H1 (cell line): ENCODE results near the gene ANKRD11. TPM values are rescaled to one million over a fixed set of nuclear protein-coding genes. Genes with fewer than 3 reads are reported as not detected.

Experiments used
- CTCF ChIA-PET: fragments of 300-600 bp; sonication (Branson Sonifier 250); formaldehyde crosslinking; loops from one replicate; lab custom pipeline; 2021; ENCODE audit not compliant: partially characterized antibody; lab: Charles Lee
- POLR2A ChIA-PET: fragments of 300-600 bp; sonication (Branson Sonifier 250); formaldehyde crosslinking; loops from one replicate; lab custom pipeline; 2021; ENCODE audit warnings: inconsistent platforms; ENCODE audit not compliant: partially characterized antibody; lab: Charles Lee
- DNase-seq, 2 experiments: peaks; one replicate each; pipeline versions ENCODE4 v3.0.0 to v3.0.0-alpha.2; 2010 to 2022; ENCODE audit warnings: low spot score in 2 of 2, low read depth in 1 of 2, mixed read lengths in 1 of 2
- FAIRE-seq: peaks from 2 replicates; lab custom pipeline; 2011; peaks lifted over from hg19 to GRCh38; lab: Jason Lieb, UNC
- H2AFZ ChIP-seq: 2 replicates; pipeline ENCODE4 v1.8.1; 2012; ENCODE audit warnings: low read length, inconsistent platforms
- H2AK5ac ChIP-seq: 2 replicates; pipeline ENCODE4 v1.6.1; 2013; ENCODE audit warnings: low read depth, low read length
- H2BK120ac ChIP-seq: replicated peaks from 2 replicates; pipeline ENCODE3; 2013; ENCODE audit warnings: low read depth, low read length, inconsistent platforms
- H2BK12ac ChIP-seq: 2 replicates; pipeline ENCODE4 v1.6.1; 2013; ENCODE audit warnings: low read depth, low read length
- H2BK15ac ChIP-seq: 2 replicates; pipeline ENCODE4 v1.6.1; 2013; ENCODE audit warnings: low read length
- H2BK20ac ChIP-seq: 2 replicates; pipeline ENCODE4 v1.6.1; 2013; ENCODE audit warnings: low read length
- H2BK5ac ChIP-seq: 2 replicates; pipeline ENCODE4 v1.6.1; 2013; ENCODE audit warnings: low read depth, low read length
- H3K14ac ChIP-seq: 2 replicates; pipeline ENCODE4 v1.6.1; 2013; ENCODE audit warnings: inconsistent platforms; ENCODE audit not compliant: insufficient read length
- H3K18ac ChIP-seq: 2 replicates; pipeline ENCODE4 v1.6.1; 2013; ENCODE audit warnings: low read length; ENCODE audit errors: extremely low read depth
- H3K23ac ChIP-seq: 2 replicates; pipeline ENCODE4 v1.6.1; 2013; ENCODE audit warnings: inconsistent platforms; ENCODE audit not compliant: insufficient read length
- H3K23me2 ChIP-seq: 2 replicates; pipeline ENCODE4 v1.6.1; 2013; ENCODE audit warnings: low read depth, low read length
- H3K27ac ChIP-seq: 2 replicates; pipeline ENCODE4 v1.6.1; 2011; ENCODE audit warnings: low read depth, low read length, inconsistent platforms
- H3K27me3 ChIP-seq, 4 experiments: replicated peaks in 1 of 4; 1 replicate in 1 of 4; 2 replicates in 3 of 4; pipeline versions ENCODE4 v1.6.1 to v1.8.1; 2011 to 2013; ENCODE audit warnings: low read length in 3 of 4, mild to moderate bottlenecking in 3 of 4, inconsistent platforms in 2 of 4, mixed read lengths in 2 of 4, moderate library complexity in 1 of 4; ENCODE audit not compliant: control insufficient read depth in 3 of 4, insufficient read depth in 3 of 4; ENCODE audit errors: extremely low read depth in 1 of 4
- H3K36me3 ChIP-seq, 4 experiments: 2 replicates each; pipeline versions ENCODE4 v1.6.1 to v1.8.1; 2011 to 2013; ENCODE audit warnings: mild to moderate bottlenecking in 4 of 4, low read length in 3 of 4, moderate library complexity in 2 of 4, control low read depth in 1 of 4, inconsistent platforms in 1 of 4; ENCODE audit not compliant: insufficient read depth in 4 of 4, control insufficient read depth in 2 of 4
- H3K4ac ChIP-seq: replicated peaks from 2 replicates; pipeline ENCODE3; 2013; ENCODE audit warnings: low read length, low read depth, mixed read lengths, inconsistent platforms; ENCODE audit not compliant: insufficient read length
- H3K4me1 ChIP-seq, 4 experiments: replicated peaks in 1 of 4; 1 replicate in 1 of 4; 2 replicates in 3 of 4; pipeline versions ENCODE4 v1.6.1 to v1.8.1; 2011 to 2013; ENCODE audit warnings: low read length in 3 of 4, inconsistent platforms in 2 of 4, mixed read lengths in 1 of 4; ENCODE audit not compliant: insufficient read depth in 4 of 4, control insufficient read depth in 3 of 4
- H3K4me2 ChIP-seq, 2 experiments: 2 replicates each; pipeline versions ENCODE4 v1.6.1 to v1.8.1; 2011 to 2013; ENCODE audit warnings: low read depth in 2 of 2, low read length in 2 of 2, control low read depth in 1 of 2, inconsistent platforms in 1 of 2, mild to moderate bottlenecking in 1 of 2; ENCODE audit not compliant: insufficient read depth in 1 of 2
- H3K4me3 ChIP-seq, 4 experiments: fragments of 200-600, 300-600 bp in 1 of 4; sonication (generic), shearing (Covaris generic), sonication (Bioruptor Twin) in 1 of 4; 2 replicates each; pipeline versions ENCODE4 v1.5.1 to v1.8.1; 2011 to 2016; ENCODE audit warnings: low read length in 4 of 4, low read depth in 3 of 4, control low read depth in 2 of 4, inconsistent platforms in 2 of 4, mild to moderate bottlenecking in 2 of 4, mixed read lengths in 1 of 4, moderate library complexity in 1 of 4; ENCODE audit not compliant: insufficient read depth in 2 of 4; ENCODE audit errors: extremely low read depth in 1 of 4
- H3K56ac ChIP-seq: replicated peaks from 2 replicates; pipeline ENCODE3; 2013; ENCODE audit warnings: low read depth, mild to moderate bottlenecking, mixed read lengths, low read length, inconsistent platforms; ENCODE audit not compliant: insufficient read length
- H3K79me1 ChIP-seq: 2 replicates; pipeline ENCODE4 v1.6.1; 2013; ENCODE audit warnings: low read depth, low read length, control low read depth
- H3K79me2 ChIP-seq, 2 experiments: 2 replicates each; pipeline versions ENCODE4 v1.6.1 to v1.8.1; 2012 to 2013; ENCODE audit warnings: low read length in 2 of 2, mild to moderate bottlenecking in 2 of 2, inconsistent platforms in 1 of 2; ENCODE audit not compliant: insufficient read depth in 2 of 2, control insufficient read depth in 1 of 2
- H3K9ac ChIP-seq, 4 experiments: replicated peaks in 1 of 4; 1 replicate in 1 of 4; 2 replicates in 3 of 4; pipeline versions ENCODE4 v1.6.1 to v1.8.1; 2011 to 2013; ENCODE audit warnings: low read depth in 3 of 4, low read length in 3 of 4, control low read depth in 2 of 4, mild to moderate bottlenecking in 2 of 4, moderate library complexity in 2 of 4, inconsistent platforms in 1 of 4; ENCODE audit errors: extremely low read depth in 1 of 4
- H3K9me3 ChIP-seq, 2 experiments: 2 replicates each; pipeline versions ENCODE4 v1.6.1 to v1.8.1; 2012 to 2013; ENCODE audit warnings: mild to moderate bottlenecking in 2 of 2, moderate library complexity in 2 of 2, control low read depth in 1 of 2, inconsistent platforms in 1 of 2, low read depth in 1 of 2, low read length in 1 of 2, mixed read lengths in 1 of 2; ENCODE audit not compliant: insufficient read depth in 2 of 2
- H4K20me1 ChIP-seq, 2 experiments: replicated peaks in 1 of 2; 2 replicates each; pipeline versions ENCODE3 to v1.8.1; 2011 to 2013; ENCODE audit warnings: inconsistent platforms in 2 of 2, low read length in 2 of 2, mild to moderate bottlenecking in 1 of 2; ENCODE audit not compliant: insufficient read depth in 2 of 2, control insufficient read depth in 1 of 2
- H4K5ac ChIP-seq: 2 replicates; pipeline ENCODE4 v1.6.1; 2013; ENCODE audit warnings: low read length, low read depth, mixed read lengths, inconsistent platforms; ENCODE audit not compliant: insufficient read length
- H4K8ac ChIP-seq: 2 replicates; pipeline ENCODE4 v1.8.0; 2013; ENCODE audit warnings: mild to moderate bottlenecking, moderate library complexity, low read length, inconsistent platforms; ENCODE audit not compliant: insufficient read depth; ENCODE audit errors: extremely low read depth
- H4K91ac ChIP-seq: replicated peaks from 2 replicates; pipeline ENCODE3; 2013; ENCODE audit warnings: low read length, mixed read lengths, inconsistent platforms; ENCODE audit not compliant: insufficient read length
- PHF8 ChIP-seq: fragments of 200-600 bp; sonication (generic); conservative IDR thresholded peaks from 2 replicates; pipeline ENCODE4 v1.7.1; 2012; ENCODE audit warnings: low read depth, mild to moderate bottlenecking, inconsistent platforms, low read length, moderate library complexity
- POLR2A ChIP-seq, 2 experiments: IDR thresholded peaks; 1 replicate in 1 of 2; 2 replicates in 1 of 2; pipeline ENCODE4 v1.6.1; 2011; ENCODE audit warnings: low read depth in 2 of 2, low read length in 2 of 2, mild to moderate bottlenecking in 2 of 2; ENCODE audit errors: control extremely low read depth in 1 of 2
- RNF2 ChIP-seq: fragments of 200-900, 300-1000 bp; sonication (generic); IDR thresholded peaks from 2 replicates; pipeline ENCODE4 v1.7.1; 2016; ENCODE audit warnings: borderline replicate concordance, low read depth, mild to moderate bottlenecking, antibody characterized with exemption, low read length; ENCODE audit not compliant: poor library complexity, severe bottlenecking; ENCODE audit errors: missing control alignments
- SUZ12 ChIP-seq: fragments of 200-600 bp; sonication (generic); IDR thresholded peaks from 2 replicates; pipeline ENCODE4 v1.6.1; 2012; ENCODE audit warnings: mild to moderate bottlenecking, inconsistent platforms, low read length, moderate library complexity, mixed read lengths
- TEAD4 ChIP-seq: IDR thresholded peaks from 2 replicates; pipeline ENCODE4 v1.6.1; 2012; ENCODE audit warnings: low read depth, low read length, inconsistent platforms, mixed read lengths
- YY1 ChIP-seq: IDR thresholded peaks from 2 replicates; pipeline ENCODE4 v1.6.1; 2011; ENCODE audit warnings: low read depth, mild to moderate bottlenecking, low read length
- WGBS, 2 experiments: shearing (Covaris generic) in 1 of 2; methylation state at CpG; one replicate each; pipeline versions ENCODE4 v1.1.6 to v1.1.7; 2013 to 2015; ENCODE audit warnings: low lambda C conversion rate in 2 of 2, mixed read lengths in 2 of 2, inconsistent platforms in 1 of 2, low coverage in 1 of 2, missing lambda C conversion rate in 1 of 2; ENCODE audit not compliant: insufficient replicate concordance in 2 of 2, insufficient coverage in 1 of 2, insufficient read length in 1 of 2; ENCODE audit errors: extremely low coverage in 1 of 2, missing lambda C conversion rate in 1 of 2; 5-methylcytosine and 5-hydroxymethylcytosine counted together
- polyA plus RNA-seq, 7 experiments: library from polyadenylated mRNA; depleted of rRNA in 3 of 7; stranded (reverse) in 5 of 7; unstranded in 2 of 7; fragments of >200 nt in 5 of 7; fragments of 200-250 nt in 2 of 7; gene quantifications; 1 replicate in 5 of 7; 2 replicates in 1 of 7; 4 replicates in 1 of 7; pipeline versions ENCODE4 v1.2.1 to v1.2.3, GENCODE V29; 2011 to 2013; ENCODE audit warnings: missing spikeins in 2 of 7, mixed read lengths in 2 of 7
- total RNA-seq: library from RNA; stranded (reverse); fragmentation: NEBNext Ultra II Directional; extraction: Animal tissue kit (Norgen Biotek cat#: 25700); gene quantifications from 2 replicates; pipeline ENCODE4 v1.2.1, GENCODE V29; 2021

The ANKRD11 gene
- total and polyA plus RNA-seq, 2 of the 8 experiments (the other 6 are each of a cell fraction or from before 2014, with no cell fraction given) = 46.5 to 142 TPM

DNA sequence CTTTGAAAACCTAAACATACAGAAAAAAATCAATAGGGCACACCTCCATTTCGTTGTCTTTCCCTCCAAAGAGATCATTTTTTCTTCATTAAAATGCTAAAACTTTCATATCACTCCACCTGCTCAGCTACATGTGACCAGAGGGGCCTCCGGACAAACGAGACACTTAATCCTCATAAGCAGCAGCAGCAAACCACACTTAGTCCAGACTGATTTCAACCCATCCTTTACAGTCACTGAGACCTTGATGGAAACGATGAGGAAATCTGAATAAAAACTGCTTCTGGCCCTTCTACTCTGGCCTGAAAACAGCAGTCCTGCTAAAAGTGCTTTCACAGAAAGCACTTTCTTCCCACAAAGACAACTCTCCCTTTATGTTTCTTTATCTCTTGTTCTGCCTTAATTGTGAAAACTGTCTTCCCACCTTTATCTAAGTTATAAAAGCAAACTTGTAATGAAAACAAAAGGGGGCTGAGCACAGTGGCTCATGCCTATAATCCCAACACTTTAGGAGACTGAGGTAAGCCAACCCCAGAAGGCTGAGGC lies 4.6 kb downstream of the ANKRD11 start:
- Histone ChIP-seq H2BK20ac (no peak overlapping the region), H3K79me1 (0 out of 2 replicates have a peak, but pooled peaks cover 3% of the 10 kb centered on the region)
- TF ChIP-seq YY1 (no peak), RNF2 (no peak), TEAD4 (no peak), SUZ12 (no peak), PHF8 (no peak), POLR2A (IDR thresholded peaks at IDR 0.05; ENCODE audit: control extremely low read depth in 1 of 2, low read depth in 2 of 2, low read length in 2 of 2) (no peak)
- TF ChIP-seq, all 59 proteins: peak for 0
- Histone ChIP-seq H4K91ac (no peak overlapping the region), H3K56ac (no peak overlapping the region), H3K14ac (no peak overlapping the region), H2AK5ac (no peak overlapping the region), H3K23ac (no peak overlapping the region), H3K79me2 (peaks cover 78 to 84% of the 10 kb centered on the region in 2 experiments), H3K4me2 (peak overlapping the region in 1 of 2 experiments; percentile 30; a peak in 1 of 4 replicates), H2BK15ac (no peak overlapping the region), H3K4me1 (peaks cover 6 to 22% (median 14%) of the 10 kb centered on the region in 4 experiments), H3K4ac (no peak overlapping the region), H2BK5ac (no peak overlapping the region), H3K4me3 (no peak overlapping the region), H3K27ac (no peak overlapping the region; the same call in 1 of the 2 replicates), H3K9me3 (no peaks in the 10 kb centered on the region), H3K9ac (no peak overlapping the region), H3K18ac (no peak overlapping the region), H4K8ac (no peak overlapping the region), H2AFZ (no peak overlapping the region), H3K23me2 (peaks cover 4% of the 10 kb centered on the region), H2BK12ac (no peak overlapping the region), H4K20me1 (peaks cover 42 to 48% of the 10 kb centered on the region in 2 experiments), H4K5ac (no peak overlapping the region), H3K36me3 (no peaks in the 10 kb centered on the region), H2BK120ac (no peak overlapping the region), H3K27me3 (no peaks in the 10 kb centered on the region)
- POLR2A ChIA-PET = interaction anchor here (0.7 to 2.9 kb wide), 9 partner anchors 14 to 182 kb away, joined by 3 to 8 read pairs (median 4); partner anchors contain the start of gene SPG7
- no peak for FAIRE-seq
- DNase-seq = no peak
- 89% methylated on average over 4 of the region's 4 CpGs; no CpG with 5 or more reads in 1 of the 2 experiments for WGBS, 2 experiments
- CTCF ChIA-PET = interaction anchor here (0.9 kb wide), 1 partner anchor 9 kb away, joined by 3 read pairs; no protein-coding TSS in a partner anchor
